Measurements from ENCODE around the gene KCNA10. TPM values are rescaled to one million over a fixed set of nuclear protein-coding genes. Genes with fewer than 3 reads are reported as not detected.

KCNA10 gene
- total and polyA plus RNA-seq, 9 donors = not detected

DNA sequence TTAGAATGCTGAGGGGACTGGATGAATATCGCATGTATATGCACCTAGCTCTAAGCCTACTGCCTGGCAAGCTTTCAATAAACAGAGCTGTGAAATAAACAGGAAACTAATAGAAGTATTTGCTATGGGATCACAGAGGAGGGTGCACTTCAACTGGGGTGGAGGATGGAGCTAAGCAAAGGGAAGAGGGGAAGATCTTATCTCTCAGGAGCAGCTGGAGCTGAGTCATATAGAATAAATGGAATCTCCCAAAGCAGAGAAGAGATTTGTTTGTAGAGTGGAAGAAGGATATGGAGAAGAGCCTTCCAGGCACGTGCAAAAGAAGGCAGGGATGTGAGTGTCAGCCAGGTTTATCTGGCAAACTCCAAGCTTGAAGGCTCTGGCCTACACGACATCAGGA, 17.0 kb upstream of the KCNA10 start:
- H3K9me3 ChIP-seq = no peaks in the 10 kb centered on the region
- WGBS, 3 donors = 50 to 52% (median 52%) methylated on average over 3 of the region's 3 CpGs
- TF ChIP-seq POLR2A (IDR thresholded peaks at IDR 0.05) (no peak), EP300 (IDR thresholded peaks at IDR 0.05) (no peak)
- TF ChIP-seq, protein P1, sequence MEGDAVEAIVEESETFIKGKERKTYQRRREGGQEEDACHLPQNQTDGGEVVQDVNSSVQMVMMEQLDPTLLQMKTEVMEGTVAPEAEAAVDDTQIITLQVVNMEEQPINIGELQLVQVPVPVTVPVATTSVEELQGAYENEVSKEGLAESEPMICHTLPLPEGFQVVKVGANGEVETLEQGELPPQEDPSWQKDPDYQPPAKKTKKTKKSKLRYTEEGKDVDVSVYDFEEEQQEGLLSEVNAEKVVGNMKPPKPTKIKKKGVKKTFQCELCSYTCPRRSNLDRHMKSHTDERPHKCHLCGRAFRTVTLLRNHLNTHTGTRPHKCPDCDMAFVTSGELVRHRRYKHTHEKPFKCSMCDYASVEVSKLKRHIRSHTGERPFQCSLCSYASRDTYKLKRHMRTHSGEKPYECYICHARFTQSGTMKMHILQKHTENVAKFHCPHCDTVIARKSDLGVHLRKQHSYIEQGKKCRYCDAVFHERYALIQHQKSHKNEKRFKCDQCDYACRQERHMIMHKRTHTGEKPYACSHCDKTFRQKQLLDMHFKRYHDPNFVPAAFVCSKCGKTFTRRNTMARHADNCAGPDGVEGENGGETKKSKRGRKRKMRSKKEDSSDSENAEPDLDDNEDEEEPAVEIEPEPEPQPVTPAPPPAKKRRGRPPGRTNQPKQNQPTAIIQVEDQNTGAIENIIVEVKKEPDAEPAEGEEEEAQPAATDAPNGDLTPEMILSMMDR (IDR thresholded peaks at IDR 0.05) = no peak

DNA sequence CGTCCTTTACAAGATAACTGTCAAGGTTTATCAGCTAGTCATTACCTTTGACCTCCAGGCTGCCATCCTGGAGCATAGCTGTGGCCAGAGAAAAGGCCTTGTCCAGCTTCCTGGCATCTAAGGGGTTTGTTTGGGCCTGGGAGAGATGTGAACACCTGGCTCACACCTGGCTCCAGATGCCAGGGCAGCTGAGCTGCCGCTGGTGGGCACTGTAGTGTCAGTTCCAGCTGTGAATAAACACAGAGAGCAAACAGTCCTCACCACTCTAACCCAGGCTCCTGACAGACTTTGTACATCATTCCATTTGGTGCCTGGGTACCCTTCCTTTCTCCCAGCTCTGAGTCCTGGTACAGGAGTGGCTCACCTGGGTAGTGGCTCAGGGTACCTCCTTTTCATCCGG, 14.3 kb upstream of the KCNA10 start:
- no peak for DNase-seq
- Histone ChIP-seq H3K27me3 (no peaks in the 10 kb centered on the region), H3K4me3 (no peak overlapping the region), H3K9me3 (no peaks in the 10 kb centered on the region), H3K4me1 (ENCODE audit: insufficient read depth) (no peaks in the 10 kb centered on the region), H3K27ac (no peak overlapping the region), H3K36me3 (no peaks in the 10 kb centered on the region)
- intact Hi-C loops (cut with DNase I) = loop anchor here in 1 of 4 donors (5.0 kb wide), 1 partner anchor 234 kb away; no protein-coding TSS in a partner anchor
- 33 to 61% (median 42%) methylated on average over 3 of the region's 3 CpGs for WGBS, 3 donors
- TF ChIP-seq, protein P1 (IDR thresholded peaks at IDR 0.05) = no peak
- TF ChIP-seq EP300 (IDR thresholded peaks at IDR 0.05) = no peak
- no peak for TF ChIP-seq POLR2A (IDR thresholded peaks at IDR 0.05)

More for the DNA sequence above, 17.0 kb upstream of the KCNA10 start:
- H3K4me3 ChIP-seq = no peak overlapping the region
- no peaks in the 10 kb centered on the region for H3K27me3 ChIP-seq
- H3K4me1 ChIP-seq (ENCODE audit: insufficient read depth) = no peaks in the 10 kb centered on the region
- H3K27ac ChIP-seq = no peak overlapping the region
- no peaks in the 10 kb centered on the region for H3K36me3 ChIP-seq
- no peak for DNase-seq
- intact Hi-C loops (cut with DNase I) = no loop called here

DNA sequence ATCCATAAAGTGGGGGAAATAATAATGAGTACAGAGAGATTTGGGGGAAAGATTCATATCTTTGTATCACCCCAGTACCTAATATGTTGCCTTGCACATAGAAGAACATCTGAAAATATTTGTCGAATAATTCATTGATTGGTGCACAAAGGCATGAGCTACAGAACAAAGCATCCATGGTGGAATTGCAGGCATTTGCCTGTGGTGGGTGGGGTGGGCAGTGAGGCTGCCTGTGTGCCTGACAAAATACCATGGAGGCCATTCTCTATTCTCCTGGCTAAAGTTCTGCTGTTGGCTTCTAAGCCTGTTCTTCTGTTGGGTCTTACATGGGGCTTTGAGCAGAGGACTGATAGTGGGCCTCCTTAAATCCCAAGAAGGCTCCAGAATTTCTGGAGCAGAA, 10.0 kb upstream of the KCNA10 start:
- Histone ChIP-seq H3K9me3 (no peaks in the 10 kb centered on the region), H3K4me3 (no peak overlapping the region), H3K36me3 (no peaks in the 10 kb centered on the region), H3K4me1 (ENCODE audit: insufficient read depth) (no peaks in the 10 kb centered on the region), H3K27me3 (no peaks in the 10 kb centered on the region), H3K27ac (no peak overlapping the region)
- intact Hi-C loops (cut with DNase I) = no loop called here
- WGBS, 3 donors = 81 to 95% (median 86%) methylated on average over 1 of the region's 1 CpG
- TF ChIP-seq, protein P1 (IDR thresholded peaks at IDR 0.05) = no peak
- TF ChIP-seq EP300 (IDR thresholded peaks at IDR 0.05) = no peak
- no peak for DNase-seq

DNA sequence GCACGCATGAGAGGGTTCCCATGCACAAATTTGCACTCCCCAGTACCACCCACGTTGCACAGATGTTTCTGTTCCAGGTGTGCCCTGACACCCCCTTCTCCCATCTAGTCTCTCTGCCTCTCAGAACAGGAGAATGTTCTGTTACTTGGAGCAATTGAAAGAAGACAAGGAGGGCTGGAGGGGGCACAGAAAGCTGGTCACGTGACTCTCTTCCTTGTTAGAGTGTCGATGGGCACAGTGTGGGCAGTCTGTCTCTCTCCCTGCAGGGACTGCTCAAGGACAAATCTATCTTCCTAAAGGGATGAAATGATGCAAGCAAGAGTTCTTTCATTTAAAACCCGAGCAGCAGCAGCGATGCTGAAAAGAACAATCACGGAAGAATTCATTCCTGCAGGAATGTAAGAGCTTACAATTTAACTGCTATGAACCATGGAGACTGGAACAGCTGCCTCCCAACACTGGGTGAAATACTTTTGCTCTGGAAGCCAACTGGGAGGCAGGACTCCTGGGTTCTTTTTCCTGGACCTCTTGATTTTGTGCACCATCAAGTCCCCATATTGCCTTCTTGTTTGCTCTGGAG, 7.3 kb upstream of the KCNA10 start:
- H3K36me3 ChIP-seq = no peaks in the 10 kb centered on the region
- H3K9me3 ChIP-seq = no peaks in the 10 kb centered on the region
- no peak overlapping the region for H3K27ac ChIP-seq
- intact Hi-C loops (cut with DNase I) = no loop called here
- H3K4me3 ChIP-seq = no peak overlapping the region
- TF ChIP-seq, protein P1 (IDR thresholded peaks at IDR 0.05) = no peak
- TF ChIP-seq EP300 (IDR thresholded peaks at IDR 0.05) (no peak), POLR2A (IDR thresholded peaks at IDR 0.05) (no peak)
- no peaks in the 10 kb centered on the region for H3K4me1 ChIP-seq (ENCODE audit: insufficient read depth)
- DNase-seq = no peak
- 36 to 51% (median 45%) methylated on average over 7 of the region's 7 CpGs for WGBS, 3 donors
- no peaks in the 10 kb centered on the region for H3K27me3 ChIP-seq

Data from ovary (tissue), 9 donors.